ENCODE measurements around the gene AGAP3.

DNA sequence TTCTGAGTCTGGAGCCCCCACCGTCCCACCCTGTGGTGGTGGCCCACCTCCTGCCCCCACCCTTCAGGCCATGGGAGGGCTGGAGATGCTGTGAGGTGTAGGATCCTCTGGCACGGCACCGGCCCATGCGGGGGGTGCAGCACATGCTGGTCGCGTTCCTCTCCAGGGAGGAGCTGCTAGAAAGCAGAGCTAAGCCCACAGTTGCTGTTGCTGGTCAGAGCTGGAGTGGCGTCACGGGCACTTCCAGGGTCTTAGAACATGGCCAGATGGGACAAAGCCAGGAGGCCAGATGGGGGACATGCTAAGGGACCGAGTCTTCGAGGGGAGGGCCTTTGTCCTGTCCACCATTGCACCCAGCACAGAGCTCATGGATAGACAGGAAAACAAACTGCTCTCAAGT, 21.6 kb downstream of the AGAP3 start:
- TF ChIP-seq POLR2A (IDR thresholded peaks at IDR 0.05; ENCODE audit: low read depth, low read length) (no peak), POLR2AphosphoS5 (IDR thresholded peaks at IDR 0.05; ENCODE audit: low read depth, low read length) (no peak), TAF1 (IDR thresholded peaks at IDR 0.05; ENCODE audit: borderline replicate concordance, low read depth, low read length) (no peak)

Measured in GM12892 (cell line).